GM18861 (cell line): Measurements from ENCODE around the gene RPL13A.
"Not testable (repeated sequence)": the region's sequence is repeated elsewhere in the genome, so short reads cannot be mapped to it uniquely, and the experiment has no call there.

Source experiments
- ATAC-seq: cut with Tn5 transposase; IDR thresholded peaks from one replicate; pipeline ENCODE4 v1.9.1; 2021; ENCODE audit not compliant: unreplicated experiment

The RPL13A gene

DNA sequence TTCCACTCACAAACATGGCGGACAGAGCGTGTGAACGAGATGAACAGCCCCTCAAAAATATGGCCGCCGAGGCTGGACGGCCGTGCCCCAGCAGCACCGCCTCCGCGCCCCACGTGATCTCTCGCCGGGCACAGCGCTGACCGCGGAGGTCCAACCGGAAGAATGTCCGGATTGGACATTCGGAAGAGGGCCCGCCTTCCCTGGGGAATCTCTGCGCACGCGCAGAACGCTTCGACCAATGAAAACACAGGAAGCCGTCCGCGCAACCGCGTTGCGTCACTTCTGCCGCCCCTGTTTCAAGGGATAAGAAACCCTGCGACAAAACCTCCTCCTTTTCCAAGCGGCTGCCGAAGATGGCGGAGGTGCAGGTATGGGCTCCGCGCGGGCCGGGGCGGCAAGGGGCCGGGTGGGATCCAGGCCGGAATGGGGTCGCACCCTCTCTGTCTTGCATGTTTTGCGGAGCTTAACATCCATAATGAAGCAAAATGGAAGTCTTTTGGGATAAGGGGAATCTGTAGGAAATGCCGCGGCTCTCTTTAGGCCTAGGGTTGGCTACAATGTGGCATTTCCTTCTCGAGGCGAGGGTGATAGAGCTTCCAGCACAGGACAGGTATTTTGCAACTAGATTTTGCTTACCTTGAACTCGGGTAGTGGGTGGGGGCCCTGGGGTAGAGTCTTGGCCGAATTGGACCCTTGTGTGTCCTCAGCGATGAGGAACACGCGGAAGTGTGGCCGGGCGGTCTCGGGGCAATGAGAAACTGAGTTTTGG is at the start of gene RPL13A:
Gene RPL13A, plus strand, starts transcription at position 332 of the 769 bp plus-strand sequence. Its CDS starts 22 bp downstream, at position 354.
- peak; percentile 80 for ATAC-seq

GRCh38 chr19:49438261-49438660 is 49.1 kb upstream of the RPL13A start:
- ATAC-seq, result no peak

DNA sequence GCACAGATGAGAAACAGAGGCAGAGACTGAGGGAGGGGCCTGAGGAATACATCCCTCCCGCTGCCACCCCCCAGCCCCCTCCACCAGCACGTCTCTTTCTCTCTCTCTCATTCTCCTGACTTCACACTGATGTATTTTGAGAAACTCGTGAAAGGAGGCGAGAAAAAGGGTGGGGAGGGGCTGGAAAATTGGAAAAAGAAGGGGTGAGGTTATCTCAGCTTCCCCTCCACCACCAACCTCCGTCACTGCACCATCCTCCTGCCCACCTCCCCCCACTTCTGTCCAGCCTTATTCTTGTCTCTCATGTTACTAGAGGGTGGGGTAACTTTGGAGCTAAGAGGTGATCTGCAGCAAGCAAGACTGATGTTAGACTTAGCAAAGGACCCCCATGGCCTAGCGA is 47.6 kb upstream of the RPL13A start:
- no peak for ATAC-seq

DNA sequence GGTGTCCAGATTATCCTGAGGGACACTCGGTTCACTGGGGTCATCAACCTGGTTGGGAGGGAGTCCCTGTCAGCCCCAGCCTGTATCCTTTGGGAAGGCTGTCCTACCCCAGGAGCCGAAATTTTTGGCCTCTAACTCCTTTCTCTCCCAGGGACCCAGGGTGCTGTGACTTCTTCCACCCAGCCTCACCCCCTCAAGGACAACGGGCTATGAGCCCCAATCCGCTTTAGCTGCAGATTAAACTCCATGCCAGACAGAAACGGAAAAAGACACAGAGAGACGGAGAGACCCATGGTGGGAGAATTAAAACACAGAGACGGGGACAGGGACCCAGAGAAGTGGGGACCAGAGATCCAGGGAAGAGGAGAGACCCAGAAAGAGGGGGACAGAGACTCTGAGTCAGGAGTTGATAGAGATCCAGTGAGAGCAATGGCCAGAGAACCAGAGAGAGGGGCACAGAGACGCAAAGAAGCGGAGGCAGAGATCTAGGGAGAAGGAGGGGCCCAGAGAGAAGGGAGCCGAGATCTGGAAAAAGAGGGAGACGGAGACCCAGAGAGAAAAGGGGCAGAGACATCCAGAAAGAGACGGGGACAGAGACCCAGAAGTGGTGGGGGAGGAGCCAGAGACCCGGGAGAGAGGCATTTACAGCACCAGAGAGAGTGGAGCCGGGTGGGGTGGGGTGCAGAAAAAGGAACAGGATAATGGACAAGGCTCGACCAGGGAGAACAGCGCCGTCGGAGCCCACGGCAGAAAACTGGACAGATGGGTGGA is 46.8 kb upstream of the RPL13A start:
- ATAC-seq, result no peak

- no peak for ATAC-seq
These were observed 46.0 kb upstream of the RPL13A start, which contains the start of gene SLC17A7 for GRCh38 chr19:49441210-49441959. Gene SLC17A7, minus strand, starts transcription at chr19:49441527. Its CDS starts 148 bp downstream, at chr19:49441379.

- ATAC-seq, result no peak
These were observed 45.5 kb upstream of the RPL13A start for GRCh38 chr19:49441960-49442350.

DNA sequence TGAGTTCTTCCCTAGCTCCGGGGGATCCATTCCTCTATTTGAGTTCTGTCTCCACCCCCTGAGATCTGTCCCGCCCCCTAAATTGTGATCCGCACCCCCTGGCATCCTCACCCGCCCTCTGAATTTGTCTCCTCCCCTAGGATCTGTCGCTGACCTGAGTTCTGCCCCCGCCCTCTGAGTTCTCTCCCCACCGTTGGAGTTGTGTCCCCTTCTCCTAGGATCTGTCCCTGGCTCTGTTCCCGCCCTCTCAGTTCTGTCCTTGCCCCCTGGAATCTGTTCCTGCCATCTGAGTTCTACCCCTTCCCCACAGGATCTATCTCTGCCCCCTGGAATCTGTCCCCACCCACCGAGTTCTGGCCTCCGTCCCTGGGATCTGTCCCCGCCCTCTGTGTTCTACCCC is 45.1 kb upstream of the RPL13A start:
- ATAC-seq, result no peak

- ATAC-seq, result no peak
These were observed 44.5 kb upstream of the RPL13A start for GRCh38 chr19:49442771-49443365.

DNA sequence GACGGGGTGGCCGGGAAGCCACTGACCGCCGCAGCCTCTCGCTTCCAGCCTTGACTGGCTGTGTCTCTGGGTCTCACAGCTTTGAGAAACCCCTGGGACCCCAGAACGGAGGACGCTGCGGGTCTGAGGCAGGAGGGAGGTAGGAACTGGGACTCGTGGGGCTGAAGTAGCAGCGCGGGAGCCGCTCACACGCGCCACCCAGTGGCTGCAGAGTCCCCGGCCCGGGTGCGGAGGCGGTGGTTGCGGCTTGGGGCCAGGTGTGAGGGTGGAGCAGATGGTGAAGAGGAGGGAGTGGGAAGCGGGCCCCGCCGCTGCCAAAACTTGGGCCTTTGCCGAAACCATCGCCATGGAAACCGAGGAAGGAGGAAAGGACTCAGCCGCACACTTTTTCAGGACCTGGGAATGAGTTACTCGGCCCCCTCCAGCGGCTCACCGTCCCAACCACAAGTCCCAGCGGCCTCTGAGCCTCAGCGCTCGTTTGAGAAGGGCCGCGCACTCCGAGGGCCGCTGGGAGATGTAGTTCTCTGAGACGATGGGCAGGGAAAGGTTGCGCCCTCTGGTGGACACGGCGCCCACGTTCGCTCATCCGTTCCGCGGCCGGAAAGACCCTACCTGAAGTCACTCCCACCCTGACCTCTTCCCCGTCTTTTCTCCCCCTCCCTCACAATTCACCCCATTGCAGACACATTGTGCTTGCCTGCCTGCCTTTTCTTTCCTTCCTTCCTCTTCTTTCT is 43.9 kb upstream of the RPL13A start:
- ATAC-seq, result peak; percentile 63

DNA sequence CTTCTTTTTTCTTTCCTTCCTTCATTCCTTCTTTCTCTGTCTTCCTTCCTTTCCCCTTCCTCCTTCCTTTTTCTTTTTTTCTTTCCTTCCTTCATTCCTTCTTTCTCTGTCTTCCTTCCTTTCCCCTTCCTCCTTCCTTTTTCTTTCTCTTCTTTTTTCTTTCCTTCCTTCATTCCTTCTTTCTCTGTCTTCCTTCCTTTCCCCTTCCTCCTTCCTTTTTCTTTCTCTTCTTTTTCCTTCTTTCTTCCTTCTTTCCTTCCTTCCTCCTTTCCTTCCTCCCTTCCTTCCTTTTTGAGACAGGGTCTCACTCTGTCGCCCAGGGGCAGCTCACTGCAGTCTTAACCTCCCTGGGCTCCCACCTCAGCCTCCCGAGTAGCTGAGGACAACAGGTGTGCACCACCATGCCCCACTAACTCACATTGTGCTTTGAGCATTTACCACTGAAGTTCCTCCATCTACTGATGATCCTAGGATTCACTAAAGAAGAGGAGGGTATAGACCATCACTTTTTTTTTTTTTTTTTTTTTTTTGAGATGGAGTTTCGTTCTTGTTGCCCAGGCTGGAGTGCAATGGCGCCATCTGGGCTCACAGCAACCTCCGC is 43.2 kb upstream of the RPL13A start:
- ATAC-seq, result not testable (repeated sequence)

DNA sequence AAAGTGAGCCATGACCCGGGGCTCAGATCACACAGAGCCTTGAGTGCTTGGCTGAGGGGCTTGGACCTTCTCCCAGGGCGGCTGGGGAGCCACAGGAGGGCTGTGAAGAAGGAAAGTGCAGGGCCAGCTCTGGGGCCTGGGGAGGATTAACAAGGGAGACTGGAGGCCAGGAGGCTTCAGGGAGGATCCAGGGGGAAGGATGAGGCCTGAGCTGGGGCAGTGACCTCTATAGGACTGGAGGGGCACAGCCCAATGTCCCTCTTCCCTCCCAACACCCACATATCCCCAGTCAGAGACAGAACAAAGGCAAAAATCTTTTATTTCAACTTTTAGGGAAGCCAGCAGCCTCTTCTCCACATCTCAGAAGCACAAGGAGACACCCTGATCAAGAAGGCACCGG is 41.4 kb upstream of the RPL13A start:
- no peak for ATAC-seq

GRCh38 chr19:49447485-49448431 is 39.6 kb upstream of the RPL13A start:
- ATAC-seq, result no peak

GRCh38 chr19:49448432-49448786 is 39.0 kb upstream of the RPL13A start:
- ATAC-seq, result no peak

DNA sequence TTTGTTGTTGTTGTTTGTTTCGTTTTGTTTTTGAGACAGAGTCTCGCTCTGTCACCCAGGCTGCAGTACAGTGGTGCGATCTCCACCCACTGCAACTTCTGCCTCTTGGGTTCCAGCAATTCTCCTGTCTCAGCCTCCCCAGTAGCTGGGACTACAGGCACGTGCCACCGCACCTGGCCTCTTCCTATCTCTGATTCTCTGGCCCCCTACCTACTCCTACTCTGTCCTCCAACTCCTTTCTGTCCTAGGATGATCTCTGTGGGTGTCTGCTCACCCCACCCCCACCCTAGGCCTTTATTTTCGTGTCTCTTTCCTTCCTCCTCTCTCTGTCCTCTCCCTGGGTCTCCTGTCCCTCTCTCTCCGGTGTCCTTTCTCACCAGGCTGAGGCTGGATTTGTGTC is 37.0 kb upstream of the RPL13A start:
- no peak for ATAC-seq

DNA sequence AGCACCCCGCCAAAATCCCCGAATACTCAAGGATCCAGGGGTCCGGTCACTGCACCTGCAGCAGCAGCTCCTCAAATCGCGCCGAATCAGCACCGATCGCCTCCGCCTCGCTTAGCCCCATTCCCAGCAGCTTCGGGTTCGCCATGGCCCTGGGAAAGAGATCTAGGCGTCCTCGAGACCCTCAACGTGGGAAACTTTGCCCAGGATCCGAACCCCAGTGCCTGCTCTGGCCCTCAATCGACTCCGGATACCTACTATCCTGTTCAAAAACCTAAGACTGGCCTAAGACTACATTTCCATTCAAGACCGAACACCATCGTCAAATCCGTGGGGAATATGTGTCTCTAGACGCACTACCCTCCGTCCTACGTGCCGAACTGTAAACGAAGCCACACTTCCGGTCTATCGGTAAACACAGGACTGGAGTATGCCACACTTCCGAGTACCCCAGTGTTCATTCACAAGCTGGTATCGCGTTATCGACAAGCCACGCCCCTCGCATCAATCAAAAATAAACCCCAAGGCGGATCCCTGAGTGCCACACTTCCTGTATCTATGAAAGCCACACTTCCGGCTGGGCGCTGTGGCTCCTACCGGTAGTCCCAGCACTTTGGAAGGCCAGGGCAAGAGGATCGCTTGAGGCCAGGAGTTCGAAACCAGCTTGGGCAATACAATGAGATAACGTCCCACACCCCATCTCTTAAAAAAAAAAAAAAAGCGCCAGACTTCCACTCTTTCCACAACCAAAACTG is 35.8 kb upstream of the RPL13A start, which contains the start of gene PIH1D1:
Gene PIH1D1, minus strand, starts transcription at position 385 of the 752 bp plus-strand sequence. Its CDS starts 240 bp downstream, at position 145.
- peak; percentile 62 for ATAC-seq

- ATAC-seq, result peak; percentile 77
These were observed 34.2 kb upstream of the RPL13A start, which contains the start of gene ALDH16A1 for GRCh38 chr19:49453013-49453756. Gene ALDH16A1, plus strand, starts transcription at chr19:49453225. Its CDS starts 107 bp downstream, at chr19:49453332.

DNA sequence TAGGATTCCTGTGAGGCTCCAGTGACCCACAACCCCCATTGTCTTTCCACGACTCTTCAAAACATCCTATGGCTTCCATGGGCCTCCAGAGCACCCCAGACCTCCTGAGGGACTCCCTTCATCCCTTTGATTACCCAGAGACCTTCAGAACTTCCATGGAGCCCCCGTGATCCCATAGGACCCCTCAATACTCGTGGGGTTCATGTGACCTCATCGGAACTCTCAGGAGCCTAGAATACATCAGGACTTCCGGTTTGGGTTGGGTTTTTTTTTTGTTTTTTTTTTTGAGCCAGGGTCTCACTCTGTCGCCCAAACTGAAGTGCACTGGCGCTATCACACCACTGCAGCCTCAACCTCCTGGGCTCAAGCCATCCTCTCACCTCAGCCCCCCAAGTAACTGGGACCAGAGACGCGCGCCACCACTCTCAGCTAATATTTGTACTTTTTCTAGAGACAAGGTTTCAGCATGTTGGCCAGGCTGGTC is 33.6 kb upstream of the RPL13A start:
- no peak for ATAC-seq
